Brain pericyte (primary cell): ENCODE data around the gene APBA2.

ENCODE experiments used
- DNase-seq: peaks from one replicate; pipeline ENCODE4 v3.0.0-alpha.2; 2012; ENCODE audit warnings: low read depth, low spot score

APBA2 gene

DNA sequence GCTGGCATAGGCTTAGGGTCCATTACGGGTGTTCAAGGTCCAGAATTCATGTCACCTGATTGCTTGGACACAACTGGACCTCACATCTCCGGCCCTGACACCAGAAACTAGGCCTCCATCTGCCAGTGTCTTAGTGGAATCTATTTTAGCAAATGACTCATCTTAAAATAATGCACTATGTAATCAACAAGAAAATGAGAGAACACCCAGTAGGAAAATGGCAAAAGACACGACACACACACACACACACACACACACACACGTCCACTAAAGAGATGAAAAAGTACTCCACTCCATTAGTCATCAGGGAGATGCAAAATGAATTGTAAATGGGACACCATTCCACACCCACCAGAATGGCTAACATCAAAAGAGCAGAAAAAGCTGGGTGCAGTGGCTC is 11.2 kb downstream of the APBA2 start:
- no peak for DNase-seq

DNA sequence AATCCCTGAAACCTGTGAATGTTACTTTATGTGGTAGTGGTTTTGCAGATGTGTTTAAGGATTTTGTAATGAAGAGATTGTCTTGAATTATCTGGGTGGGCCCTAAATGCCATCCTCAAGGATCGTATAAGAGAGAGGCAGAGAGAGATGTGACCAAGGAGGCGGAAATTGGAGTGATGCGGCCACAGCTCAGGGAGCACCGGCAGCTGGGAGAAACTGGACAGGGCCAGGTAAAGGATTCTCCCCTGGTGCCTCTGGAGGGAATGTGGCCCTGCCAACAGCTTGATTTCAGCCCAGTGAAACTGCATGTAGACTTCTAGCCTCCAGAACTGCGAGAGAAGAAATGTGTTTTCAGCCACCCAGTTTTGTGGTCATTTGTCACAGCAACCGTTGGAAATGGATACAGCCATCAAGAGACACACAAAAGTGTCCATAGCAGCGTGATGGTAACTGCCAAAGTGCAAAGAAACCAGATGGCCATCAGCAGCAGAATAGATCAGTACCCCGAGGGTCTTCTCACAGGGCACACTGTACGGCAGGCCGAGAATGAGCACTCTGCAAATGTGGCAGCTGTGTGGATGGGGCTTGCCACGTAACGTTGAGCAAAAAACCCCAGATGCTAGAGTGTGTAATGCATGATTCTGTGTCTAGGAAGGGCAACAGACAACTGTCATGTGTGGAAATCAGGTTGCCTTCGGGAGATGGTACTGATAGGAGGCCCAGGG is 12.2 kb downstream of the APBA2 start:
- no peak for DNase-seq

DNA sequence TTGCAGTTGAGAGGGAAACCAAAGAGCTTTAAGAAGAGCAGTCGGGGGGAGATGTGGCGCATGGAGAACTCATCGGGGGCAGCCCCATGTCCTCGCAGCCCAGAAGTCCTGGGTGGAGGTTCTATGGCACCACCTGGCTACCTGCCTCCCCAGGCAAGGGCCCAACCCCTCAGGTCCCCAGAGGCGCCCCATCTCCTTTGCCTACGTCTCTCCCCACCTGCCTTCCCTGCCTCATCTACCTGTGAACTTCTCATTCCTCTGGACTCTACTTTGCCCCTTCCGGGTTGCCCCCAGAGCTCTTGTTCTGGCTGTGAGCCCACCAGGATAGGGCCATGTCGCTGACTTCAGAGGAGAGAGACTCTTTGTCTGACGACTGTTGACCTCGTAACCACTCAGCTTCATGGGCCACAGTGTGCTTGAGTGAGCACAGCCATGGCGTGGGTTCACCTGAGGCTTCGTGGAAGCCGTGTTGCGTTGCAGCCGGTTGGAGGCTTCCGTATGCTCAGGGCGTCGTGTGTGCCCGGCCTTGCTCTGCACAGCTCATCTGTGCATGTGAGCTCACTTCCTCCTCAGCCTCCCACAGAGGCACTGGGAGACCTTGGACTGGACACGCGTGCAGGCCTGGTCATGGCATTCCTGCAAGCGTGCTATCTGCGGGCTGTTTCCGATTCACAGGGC is 13.4 kb downstream of the APBA2 start:
- no peak for DNase-seq

DNA sequence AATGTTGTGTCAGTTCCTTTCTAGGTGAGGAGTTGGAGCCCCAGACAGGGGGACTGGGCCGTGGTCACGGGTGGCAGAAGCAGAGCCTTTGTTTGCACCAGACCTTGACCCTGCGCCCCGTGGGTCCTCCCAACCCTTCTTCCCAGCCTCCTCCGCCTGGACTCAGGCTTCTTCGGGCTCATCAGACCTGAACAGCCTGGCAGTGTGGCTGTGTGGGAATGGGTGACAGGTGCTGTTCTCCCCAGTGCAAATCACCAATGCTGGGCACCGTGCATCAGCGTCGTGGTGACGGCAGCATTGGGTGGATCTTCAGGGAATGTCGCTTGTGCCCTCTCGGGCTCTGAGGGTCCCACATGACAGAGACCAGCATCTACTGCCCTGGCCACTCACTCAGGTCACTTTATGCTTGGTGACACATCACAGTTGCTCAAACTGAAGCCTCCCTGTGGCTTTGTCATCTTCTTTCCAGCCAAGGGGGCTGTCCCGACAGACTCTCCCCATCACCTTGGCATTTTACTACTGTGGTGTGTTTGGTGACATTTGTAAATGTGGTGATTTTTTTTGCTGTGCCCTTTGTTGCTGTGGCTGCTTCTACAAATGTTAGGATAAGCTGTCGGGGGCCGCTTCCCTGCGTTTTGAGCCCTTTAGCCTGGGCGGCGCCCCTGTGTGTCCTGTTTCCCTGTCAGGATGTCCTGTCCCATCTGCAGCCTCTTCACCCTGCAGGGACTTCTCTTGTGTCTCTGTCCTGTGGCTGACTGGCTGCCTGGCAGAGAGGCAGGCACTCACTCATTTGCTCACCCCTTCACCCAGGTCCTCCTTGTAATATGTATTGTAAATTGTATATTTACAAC is 14.5 kb downstream of the APBA2 start:
- no peak for DNase-seq

DNA sequence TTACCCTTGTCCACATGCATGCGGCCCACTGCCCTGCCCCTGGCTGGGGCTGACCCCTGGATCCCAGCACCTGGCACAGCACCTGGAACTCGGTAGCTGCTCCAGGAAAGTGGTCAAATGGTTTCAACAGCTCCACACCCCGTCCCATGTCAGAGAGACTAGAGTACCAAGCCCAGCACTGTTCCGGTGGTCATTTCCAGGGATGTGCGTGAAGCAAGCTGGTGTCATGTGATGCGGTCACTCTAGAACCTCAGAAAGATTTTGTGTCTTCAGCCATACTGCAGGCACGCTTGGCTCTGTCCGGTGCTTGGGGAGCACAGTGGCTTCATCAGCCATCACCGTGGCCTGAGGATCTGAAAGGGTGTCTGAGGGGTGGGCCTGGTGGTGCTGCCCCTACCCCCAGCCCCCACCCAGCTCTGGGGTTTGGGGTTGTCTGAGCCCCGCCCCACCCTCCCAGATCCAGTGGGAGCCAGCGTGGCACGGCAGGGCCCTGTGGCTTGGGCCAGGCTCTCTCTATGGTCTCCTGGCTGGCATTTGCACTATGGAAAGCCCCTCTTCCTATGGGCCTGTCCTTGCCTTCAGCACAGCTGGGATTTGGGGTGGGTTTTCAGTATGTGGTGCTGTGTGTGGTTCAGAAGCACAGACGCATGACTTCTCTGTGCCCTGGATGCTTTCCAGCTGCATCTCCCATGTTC is 15.3 kb downstream of the APBA2 start:
- no peak for DNase-seq

DNA sequence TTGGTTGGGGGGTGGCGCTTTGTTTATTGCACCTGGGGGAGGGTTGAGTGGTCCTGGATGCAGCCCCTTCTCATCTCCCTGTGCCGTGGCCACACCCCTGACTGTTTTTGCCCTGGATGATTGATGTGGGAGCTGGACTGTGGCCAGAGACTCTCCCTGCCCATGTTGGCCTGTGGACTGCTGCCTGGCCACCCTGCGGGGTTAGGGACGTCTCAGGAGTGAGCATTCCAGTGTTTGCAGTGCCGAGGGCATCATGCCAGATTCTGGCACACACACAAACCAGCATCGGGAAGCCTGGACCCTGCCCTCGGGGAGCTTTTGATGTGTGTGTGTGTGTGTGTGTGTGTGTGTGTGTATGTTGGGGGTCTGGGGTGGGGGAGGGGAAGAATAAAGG is 15.8 kb downstream of the APBA2 start:
- DNase-seq = no peak

DNA sequence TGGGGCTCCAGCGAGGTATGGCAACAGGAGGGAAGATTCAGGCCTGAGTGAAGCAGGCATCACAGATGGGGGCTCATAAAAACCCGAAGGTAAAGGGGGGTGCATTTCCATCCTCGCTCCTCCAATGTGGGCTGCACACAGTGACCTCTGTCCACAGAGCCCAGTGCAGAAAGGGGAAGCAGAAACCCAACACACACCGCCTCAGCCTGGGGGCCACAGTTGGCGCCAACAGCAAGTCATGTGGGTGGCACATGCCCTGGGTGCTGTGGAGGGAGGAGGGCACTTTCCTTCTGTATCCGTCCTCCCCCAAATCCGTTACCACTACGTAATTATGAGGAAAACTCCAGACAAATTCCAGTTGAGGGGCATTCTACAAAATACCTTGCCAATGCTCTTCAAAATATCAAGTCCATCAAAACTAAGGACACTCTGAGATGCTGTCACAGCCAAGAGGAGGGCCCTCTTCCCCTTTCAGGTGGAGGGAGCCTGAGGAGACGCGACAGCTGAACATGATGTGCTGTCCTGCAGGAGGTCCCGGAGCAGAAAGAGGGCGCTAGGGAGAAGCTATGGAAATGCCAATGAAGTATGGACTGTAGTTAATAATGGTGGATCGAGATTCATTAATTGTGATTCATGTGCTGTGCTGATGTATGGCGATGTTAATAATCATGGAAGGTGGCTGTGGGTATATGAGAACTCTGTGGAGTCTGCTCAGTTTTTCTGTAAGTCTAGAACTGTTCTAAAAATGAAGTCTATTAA is 16.4 kb downstream of the APBA2 start:
- DNase-seq = no peak

DNA sequence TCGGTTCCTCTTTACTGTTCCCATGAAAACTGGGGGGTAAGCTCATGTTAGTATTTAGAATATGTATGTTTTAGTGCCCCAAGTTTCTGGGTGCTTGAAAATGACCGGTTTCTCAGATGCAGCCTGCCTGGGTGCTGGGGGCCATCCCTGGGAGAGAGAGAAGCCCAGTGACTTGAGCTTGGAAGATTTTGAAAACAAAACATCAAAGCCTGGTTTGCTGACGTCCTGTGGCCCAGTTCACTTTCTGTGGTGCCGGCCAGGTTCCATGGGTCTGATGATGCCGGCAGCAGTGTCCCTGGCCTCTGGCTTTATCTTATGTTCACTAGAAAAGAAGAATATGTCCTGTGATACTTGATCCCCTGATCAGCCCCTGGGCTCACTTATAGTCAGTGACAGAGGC is 17.1 kb downstream of the APBA2 start:
- no peak for DNase-seq

DNA sequence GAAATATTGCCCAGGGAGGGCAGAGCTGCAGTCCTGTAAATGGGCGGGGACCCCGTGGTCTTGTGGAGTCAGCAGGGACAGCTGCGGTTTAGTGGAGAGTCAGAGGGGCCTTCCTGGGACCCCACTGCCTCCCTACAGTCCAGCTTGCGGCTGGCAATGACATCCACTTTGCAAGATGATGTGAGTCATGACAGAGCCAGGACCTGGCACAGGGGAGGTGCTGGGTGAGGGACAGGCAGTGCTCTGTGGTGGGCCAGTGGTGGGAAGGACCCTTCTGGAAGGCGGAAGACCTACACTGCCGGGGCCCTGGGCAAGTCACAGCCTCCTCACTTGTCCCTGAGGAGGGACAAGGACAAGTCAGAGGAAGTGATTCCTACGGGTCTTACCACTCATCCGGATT is 17.8 kb downstream of the APBA2 start:
- no peak for DNase-seq

DNA sequence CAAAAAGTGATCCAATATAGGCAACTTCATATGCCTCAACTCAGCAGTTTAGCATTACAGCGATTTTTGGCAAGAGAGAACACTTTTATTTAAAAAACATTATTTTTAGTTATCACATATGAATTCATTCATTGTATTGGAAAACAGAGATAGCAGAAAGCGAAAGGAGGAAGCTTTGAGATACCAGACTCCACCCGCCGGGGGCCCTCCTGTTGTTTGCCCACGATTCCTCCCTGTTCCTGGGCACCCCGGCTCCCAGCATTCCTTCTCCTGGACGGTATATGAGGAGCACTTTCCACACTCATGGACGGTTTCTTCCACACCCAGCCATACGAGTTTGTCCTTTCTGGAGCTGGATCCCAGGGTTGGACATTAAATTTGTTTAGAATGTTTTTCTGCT is 18.2 kb downstream of the APBA2 start:
- no peak for DNase-seq

DNA sequence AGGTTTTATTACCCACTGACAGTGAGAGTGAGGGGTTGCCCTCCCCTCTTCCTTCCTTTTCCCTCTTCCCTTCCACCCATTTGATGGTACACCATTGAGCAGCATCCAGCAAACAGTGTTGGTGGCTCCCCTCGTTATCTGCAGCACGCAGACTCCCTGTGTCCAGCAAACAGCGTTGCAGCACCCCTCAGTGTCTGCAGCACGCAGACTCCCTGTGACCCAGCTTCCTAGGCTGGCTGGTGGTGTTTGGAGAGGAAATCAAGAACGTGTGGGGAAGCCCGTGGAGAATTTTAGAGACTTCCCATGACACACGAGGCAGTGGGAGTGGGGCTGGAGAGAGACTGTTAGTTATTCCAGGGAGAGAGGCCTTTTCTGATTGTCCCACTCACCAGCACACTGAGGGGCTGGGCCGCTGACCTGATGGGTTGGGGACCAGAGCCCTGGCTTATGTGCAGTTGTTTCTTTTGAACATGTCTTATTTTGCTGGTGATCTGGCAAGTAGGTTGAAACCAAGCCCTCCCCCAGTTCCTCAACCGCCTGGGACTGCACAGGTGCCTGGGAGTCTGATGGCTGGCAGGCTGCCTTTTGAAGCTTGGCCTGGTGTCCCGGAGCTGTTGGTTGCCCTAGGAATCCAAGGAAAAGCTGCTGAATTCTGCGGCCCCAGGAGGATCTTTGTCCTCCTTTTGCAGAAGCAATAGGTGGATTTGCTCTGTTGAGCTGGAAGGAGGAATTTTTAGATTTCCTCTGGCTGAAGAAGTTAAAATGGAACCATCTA is 19.0 kb downstream of the APBA2 start:
- no peak for DNase-seq

DNA sequence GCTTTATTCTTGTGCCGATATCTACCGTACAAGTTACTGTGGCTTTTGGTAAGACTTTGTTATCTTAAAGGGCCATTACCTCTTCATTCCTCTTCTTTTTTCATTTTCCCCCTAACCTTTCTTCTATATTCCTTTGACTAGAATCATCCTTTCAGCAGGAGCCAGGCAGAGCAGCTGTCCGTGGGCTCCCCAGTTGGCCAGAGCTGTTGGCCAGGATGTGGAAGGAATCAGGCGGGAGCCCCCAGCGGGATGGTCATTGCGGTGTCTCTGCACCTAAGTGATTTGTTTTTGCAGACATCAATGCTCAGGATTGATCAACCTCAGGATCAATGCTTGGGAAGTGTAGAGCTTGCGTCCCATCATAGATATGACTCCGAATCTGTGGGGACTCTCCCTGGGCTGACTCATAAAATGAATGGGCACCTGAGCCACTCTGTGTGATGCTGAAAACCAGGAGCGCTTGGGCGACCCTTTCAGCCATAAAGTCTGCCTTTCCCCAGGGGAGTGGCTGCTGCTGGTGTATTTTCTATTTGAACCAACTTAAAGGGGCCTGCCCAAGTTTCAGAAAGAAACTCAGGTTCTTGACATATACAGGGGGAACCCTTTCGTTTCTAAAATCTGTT is 21.7 kb downstream of the APBA2 start:
- DNase-seq = no peak

DNA sequence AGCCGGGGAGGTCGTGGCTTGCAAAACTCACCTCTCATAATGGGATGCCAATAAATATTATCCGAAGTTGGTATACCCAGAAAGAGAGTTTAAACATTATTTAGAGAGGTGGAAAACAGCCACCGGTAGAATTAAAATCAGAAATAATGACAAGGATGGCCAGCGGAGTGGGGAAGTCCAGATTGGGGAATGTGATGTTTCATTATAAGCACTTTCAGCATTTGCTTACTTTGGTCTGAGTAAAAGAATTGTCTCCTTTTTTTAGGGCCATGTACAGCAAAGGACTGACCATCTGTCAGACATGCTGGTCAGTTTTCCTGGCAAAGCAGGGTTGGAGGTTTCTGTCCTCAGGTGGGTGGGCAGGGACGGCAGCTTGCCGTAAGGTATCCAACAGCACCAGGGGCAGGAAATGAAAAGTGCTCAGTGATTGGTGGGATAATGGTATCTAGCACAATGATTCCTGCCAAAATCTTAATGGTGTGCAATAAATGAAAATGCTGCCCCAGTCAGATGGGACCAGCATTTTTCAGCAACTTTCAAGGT is 24.3 kb downstream of the APBA2 start:
- DNase-seq = no peak

DNA sequence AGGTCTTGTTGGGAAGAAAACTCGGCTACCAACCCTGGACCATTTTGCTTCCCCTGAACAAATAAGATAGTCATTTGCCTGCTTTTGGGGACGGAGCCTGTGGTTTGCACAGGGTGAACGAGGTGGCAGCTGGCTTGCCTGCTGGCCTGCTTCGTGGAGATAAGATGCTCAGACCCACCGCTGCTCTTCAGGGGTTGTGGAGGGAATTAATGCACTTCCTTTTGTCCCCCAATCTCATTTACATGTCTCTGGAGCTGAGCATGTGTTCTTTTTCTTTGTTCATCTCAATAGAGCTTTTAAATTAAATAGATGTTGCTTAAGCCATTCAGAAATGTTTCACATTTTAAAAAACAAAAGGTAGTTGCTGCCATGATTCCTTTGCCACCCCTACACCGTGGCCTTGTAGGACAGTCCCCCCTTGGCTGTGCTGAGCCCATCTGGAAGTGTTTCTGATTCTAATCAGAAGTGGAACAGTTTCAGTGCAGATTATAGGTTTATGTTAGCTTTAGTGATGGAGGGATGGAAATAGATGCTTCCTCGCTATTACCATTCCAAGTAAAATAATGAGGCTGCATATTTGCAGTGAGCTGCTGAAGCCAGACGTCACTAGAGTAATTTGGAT is 25.6 kb downstream of the APBA2 start:
- no peak for DNase-seq

DNA sequence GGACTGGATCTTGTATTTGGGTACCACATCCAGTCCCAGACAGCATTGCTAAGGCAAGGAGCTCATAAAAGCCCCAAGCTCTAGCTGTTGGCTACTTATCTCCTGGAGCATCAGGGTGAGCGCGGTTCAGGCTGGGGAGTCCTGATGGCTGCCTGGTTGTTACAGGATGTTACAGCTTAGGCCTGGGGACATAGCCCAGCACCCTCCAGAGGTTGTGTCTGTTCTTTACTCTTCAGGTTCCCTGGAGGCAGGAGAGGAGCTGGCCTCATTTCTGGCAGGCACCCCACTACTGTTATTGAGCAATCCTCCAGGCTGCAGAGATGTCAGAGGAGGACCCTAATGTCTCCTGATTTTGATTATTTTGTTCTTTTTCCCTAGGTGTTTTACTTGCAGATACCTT is 26.6 kb downstream of the APBA2 start:
- DNase-seq = no peak

DNA sequence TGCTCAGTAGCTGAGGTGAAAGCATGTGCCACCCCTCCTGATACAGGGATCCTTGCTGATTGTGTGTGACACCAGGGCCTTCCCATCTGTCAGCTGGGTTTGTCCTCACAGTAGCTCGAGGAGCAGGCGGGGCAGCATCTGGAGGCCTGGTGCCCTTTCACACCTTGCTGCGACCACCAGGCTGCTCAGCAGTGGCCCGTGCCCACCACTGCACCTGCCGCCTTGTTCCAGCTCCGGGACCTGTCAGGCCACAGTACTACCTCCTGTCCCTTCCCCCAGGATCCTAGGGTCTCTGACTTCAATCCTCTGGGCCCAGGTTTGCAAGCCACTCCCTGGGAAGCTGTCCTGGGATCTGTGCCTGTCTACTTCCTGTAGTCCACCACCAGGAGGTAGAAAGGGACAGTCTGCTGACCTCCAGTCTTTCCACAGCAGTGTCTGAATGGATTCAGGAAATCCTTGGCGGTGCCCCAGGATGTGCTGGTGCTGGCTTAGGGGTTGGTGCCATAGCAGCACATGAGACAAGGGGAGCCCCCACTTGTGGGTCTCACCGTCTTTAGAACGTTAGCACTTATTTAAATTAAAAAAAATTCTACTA is 27.5 kb downstream of the APBA2 start:
- DNase-seq = no peak

DNA sequence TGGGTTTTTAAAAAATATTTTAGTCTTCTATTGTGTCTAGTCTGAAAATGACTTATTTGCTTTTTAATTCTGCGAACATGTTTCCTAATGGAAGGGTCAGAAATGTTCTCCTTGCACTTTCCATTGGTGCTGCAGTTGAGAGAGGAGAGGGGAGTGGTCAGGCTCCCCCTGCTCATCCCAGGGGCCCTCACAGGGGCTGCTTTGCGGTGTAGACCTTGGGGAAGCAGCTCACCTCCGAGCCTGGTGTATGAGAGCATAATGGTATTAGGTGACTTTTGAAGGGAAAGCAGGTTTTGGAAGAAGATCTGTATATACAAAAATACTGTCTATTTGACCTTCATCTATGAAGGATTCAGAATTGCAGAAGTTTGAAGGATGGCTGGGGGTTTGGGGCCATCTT is 28.3 kb downstream of the APBA2 start:
- no peak for DNase-seq

DNA sequence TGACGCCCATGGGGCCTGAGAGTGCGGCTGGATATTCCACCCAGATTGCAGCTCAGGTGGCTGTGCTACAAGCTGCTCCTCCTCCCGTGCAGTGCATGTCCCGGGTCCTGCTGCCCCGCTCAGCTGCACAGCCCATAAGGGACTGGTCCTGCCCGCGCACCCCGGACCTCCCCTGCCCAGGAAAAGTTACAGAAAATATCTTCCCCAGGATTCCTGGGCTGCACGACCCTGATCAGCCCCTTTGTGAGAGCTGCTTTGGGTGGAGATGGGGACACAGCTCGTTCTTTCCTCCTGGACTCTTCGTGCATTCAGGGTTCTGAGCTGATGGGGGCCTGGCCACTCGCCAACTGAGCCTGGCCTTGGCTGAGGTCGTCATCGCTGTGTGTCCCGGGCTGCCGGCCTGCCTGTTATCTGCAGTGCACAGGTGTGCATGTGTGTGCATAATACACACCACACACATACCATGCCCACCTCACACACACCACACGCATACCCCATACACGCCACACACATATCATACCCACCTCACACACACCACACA is 28.8 kb downstream of the APBA2 start:
- DNase-seq = no peak
